Neural cell (in vitro differentiated cells): Measurements from ENCODE around the gene EEF1AKMT2. TPM values are rescaled to one million over a fixed set of nuclear protein-coding genes. Genes with fewer than 3 reads are reported as not detected.

Experiments
- H2AFZ ChIP-seq: fragments of 200-600, 300-800 bp; sonication (generic), shearing (Covaris generic); 2 replicates; pipeline ENCODE4 v1.6.0; 2014; ENCODE audit warnings: low read depth, mild to moderate bottlenecking, antibody characterized with exemption, low read length, moderate library complexity
- H3F3A ChIP-seq: fragments of 200-600 bp; shearing (Covaris generic); 2 replicates; pipeline ENCODE4 v1.6.1; 2016; ENCODE audit warnings: mild to moderate bottlenecking, moderate library complexity, mixed read lengths, antibody characterized with exemption, low read length; ENCODE audit not compliant: insufficient read depth, poor library complexity, severe bottlenecking
- H3K27ac ChIP-seq: fragments of 200-600, 300-800 bp; sonication (generic), shearing (Covaris generic); 2 replicates; pipeline ENCODE4 v1.5.1; 2014; ENCODE audit warnings: mild to moderate bottlenecking, low read length, moderate library complexity
- H3K27me3 ChIP-seq: fragments of 300-800, 200-600 bp; sonication (generic), shearing (Covaris generic); 2 replicates; pipeline ENCODE4 v1.6.0; 2014; ENCODE audit warnings: mild to moderate bottlenecking, low read depth, low read length, moderate library complexity; ENCODE audit not compliant: insufficient read depth
- H3K36me3 ChIP-seq: fragments of 300-800, 200-600 bp; sonication (generic), shearing (Covaris generic); 2 replicates; pipeline ENCODE4 v1.5.1; 2014; ENCODE audit warnings: mild to moderate bottlenecking, antibody characterized with exemption, low read length, moderate library complexity; ENCODE audit not compliant: insufficient read depth
- H3K4me2 ChIP-seq: fragments of 300-800, 200-600 bp; sonication (generic), shearing (Covaris generic); 2 replicates; pipeline ENCODE4 v1.6.0; 2014; ENCODE audit warnings: mild to moderate bottlenecking, low read length
- H3K4me3 ChIP-seq: fragments of 300-800, 200-600 bp; sonication (generic), shearing (Covaris generic); 2 replicates; pipeline ENCODE4 v1.5.1; 2014; ENCODE audit warnings: mild to moderate bottlenecking, low read length, moderate library complexity
- H3K79me2 ChIP-seq: fragments of 200-600 bp; shearing (Covaris generic); replicated peaks from 2 replicates; pipeline ENCODE4 v1.6.0; 2014; ENCODE audit warnings: mild to moderate bottlenecking, low read length, moderate library complexity; ENCODE audit not compliant: insufficient read depth
- H3K9ac ChIP-seq: fragments of 300-800, 200-600 bp; sonication (generic), shearing (Covaris generic); 2 replicates; pipeline ENCODE4 v1.6.1; 2016; ENCODE audit warnings: mild to moderate bottlenecking, low read length, mixed read lengths
- H3K9me2 ChIP-seq: fragments of 200-600 bp; shearing (Covaris generic); 2 replicates; pipeline ENCODE4 v1.6.1; 2016; ENCODE audit warnings: mild to moderate bottlenecking, low read length, mixed read lengths; ENCODE audit not compliant: insufficient read depth
- H3K9me3 ChIP-seq: fragments of 200-600, 300-800 bp; sonication (generic), shearing (Covaris generic); 2 replicates; pipeline ENCODE4 v1.6.1; 2016; ENCODE audit warnings: mild to moderate bottlenecking, mixed run types, low read length, moderate library complexity, mixed read lengths
- H4K20me1 ChIP-seq: fragments of 200-600 bp; shearing (Covaris generic); 2 replicates; pipeline ENCODE4 v1.6.1; 2016; ENCODE audit warnings: mild to moderate bottlenecking, mixed run types; ENCODE audit not compliant: insufficient read depth
- EP300 ChIP-seq: fragments of 450-650 bp; conservative IDR thresholded peaks from 2 replicates; pipeline ENCODE4 v1.6.1; 2014; ENCODE audit warnings: antibody characterized with exemption, mild to moderate bottlenecking, moderate library complexity; ENCODE audit not compliant: poor library complexity, severe bottlenecking
- EZH2 ChIP-seq: fragments of 200-600, 300-800 bp; shearing (Covaris generic), sonication (generic); IDR thresholded peaks from 2 replicates; pipeline ENCODE4 v1.6.1; 2014; ENCODE audit warnings: antibody characterized with exemption, low read length, borderline replicate concordance, mild to moderate bottlenecking; ENCODE audit not compliant: insufficient read depth, poor library complexity, severe bottlenecking
- MXI1 ChIP-seq: fragments of 450-650 bp; conservative IDR thresholded peaks from 2 replicates; pipeline ENCODE4 v1.6.1; 2014; ENCODE audit warnings: antibody characterized with exemption, mild to moderate bottlenecking; ENCODE audit not compliant: poor library complexity, severe bottlenecking
- POLR2AphosphoS5 ChIP-seq: IDR thresholded peaks from 2 replicates; pipeline ENCODE4 v1.6.1; 2012
- RAD21 ChIP-seq: fragments of 450-650 bp; conservative IDR thresholded peaks from 2 replicates; pipeline ENCODE4 v1.6.1; 2014; ENCODE audit warnings: antibody characterized with exemption, mild to moderate bottlenecking, moderate library complexity
- SMC3 ChIP-seq: fragments of 450-650 bp; conservative IDR thresholded peaks from 2 replicates; pipeline ENCODE4 v1.6.1; 2014; ENCODE audit warnings: antibody characterized with exemption, mild to moderate bottlenecking, moderate library complexity; ENCODE audit not compliant: poor library complexity
- TAF1 ChIP-seq: IDR thresholded peaks from 2 replicates; pipeline ENCODE4 v1.6.1; 2012; ENCODE audit warnings: low read depth
- polyA plus RNA-seq: library from polyadenylated mRNA; depleted of rRNA; stranded (reverse); fragments of >200 nt; gene quantifications from 2 replicates; pipeline ENCODE4 v1.2.3, GENCODE V29; 2014
- TF ChIP-seq, protein P1 (sequence below): IDR thresholded peaks from 2 replicates; pipeline ENCODE4 v1.6.1; 2012; ENCODE audit warnings: borderline replicate concordance
- TF ChIP-seq, protein P2 (sequence below): fragments of 450-650 bp; IDR thresholded peaks from 2 replicates; pipeline ENCODE4 v1.5.1; 2014; ENCODE audit warnings: antibody characterized with exemption, mild to moderate bottlenecking, moderate library complexity; ENCODE audit not compliant: poor library complexity, severe bottlenecking

EEF1AKMT2 gene
- polyA plus RNA-seq, 1 donor from 2014 or later, result 63.7 TPM

- H3K9me3 ChIP-seq, result no peaks in the 10 kb centered on the region
- no peaks in the 10 kb centered on the region for H3K36me3 ChIP-seq
- peaks cover 4% of the 10 kb centered on the region for H4K20me1 ChIP-seq
- H3K27ac ChIP-seq, result no peak overlapping the region
- no peak overlapping the region for H3K4me2 ChIP-seq
- TF ChIP-seq TAF1 (no peak), MXI1 (no peak), EZH2 (no peak), SMC3 (no peak), EP300 (no peak), POLR2AphosphoS5 (no peak)
- TF ChIP-seq, protein P1, sequence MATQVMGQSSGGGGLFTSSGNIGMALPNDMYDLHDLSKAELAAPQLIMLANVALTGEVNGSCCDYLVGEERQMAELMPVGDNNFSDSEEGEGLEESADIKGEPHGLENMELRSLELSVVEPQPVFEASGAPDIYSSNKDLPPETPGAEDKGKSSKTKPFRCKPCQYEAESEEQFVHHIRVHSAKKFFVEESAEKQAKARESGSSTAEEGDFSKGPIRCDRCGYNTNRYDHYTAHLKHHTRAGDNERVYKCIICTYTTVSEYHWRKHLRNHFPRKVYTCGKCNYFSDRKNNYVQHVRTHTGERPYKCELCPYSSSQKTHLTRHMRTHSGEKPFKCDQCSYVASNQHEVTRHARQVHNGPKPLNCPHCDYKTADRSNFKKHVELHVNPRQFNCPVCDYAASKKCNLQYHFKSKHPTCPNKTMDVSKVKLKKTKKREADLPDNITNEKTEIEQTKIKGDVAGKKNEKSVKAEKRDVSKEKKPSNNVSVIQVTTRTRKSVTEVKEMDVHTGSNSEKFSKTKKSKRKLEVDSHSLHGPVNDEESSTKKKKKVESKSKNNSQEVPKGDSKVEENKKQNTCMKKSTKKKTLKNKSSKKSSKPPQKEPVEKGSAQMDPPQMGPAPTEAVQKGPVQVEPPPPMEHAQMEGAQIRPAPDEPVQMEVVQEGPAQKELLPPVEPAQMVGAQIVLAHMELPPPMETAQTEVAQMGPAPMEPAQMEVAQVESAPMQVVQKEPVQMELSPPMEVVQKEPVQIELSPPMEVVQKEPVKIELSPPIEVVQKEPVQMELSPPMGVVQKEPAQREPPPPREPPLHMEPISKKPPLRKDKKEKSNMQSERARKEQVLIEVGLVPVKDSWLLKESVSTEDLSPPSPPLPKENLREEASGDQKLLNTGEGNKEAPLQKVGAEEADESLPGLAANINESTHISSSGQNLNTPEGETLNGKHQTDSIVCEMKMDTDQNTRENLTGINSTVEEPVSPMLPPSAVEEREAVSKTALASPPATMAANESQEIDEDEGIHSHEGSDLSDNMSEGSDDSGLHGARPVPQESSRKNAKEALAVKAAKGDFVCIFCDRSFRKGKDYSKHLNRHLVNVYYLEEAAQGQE, result no peak
- TF ChIP-seq, protein P2, sequence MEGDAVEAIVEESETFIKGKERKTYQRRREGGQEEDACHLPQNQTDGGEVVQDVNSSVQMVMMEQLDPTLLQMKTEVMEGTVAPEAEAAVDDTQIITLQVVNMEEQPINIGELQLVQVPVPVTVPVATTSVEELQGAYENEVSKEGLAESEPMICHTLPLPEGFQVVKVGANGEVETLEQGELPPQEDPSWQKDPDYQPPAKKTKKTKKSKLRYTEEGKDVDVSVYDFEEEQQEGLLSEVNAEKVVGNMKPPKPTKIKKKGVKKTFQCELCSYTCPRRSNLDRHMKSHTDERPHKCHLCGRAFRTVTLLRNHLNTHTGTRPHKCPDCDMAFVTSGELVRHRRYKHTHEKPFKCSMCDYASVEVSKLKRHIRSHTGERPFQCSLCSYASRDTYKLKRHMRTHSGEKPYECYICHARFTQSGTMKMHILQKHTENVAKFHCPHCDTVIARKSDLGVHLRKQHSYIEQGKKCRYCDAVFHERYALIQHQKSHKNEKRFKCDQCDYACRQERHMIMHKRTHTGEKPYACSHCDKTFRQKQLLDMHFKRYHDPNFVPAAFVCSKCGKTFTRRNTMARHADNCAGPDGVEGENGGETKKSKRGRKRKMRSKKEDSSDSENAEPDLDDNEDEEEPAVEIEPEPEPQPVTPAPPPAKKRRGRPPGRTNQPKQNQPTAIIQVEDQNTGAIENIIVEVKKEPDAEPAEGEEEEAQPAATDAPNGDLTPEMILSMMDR, result no peak
- no peak overlapping the region for H3K4me3 ChIP-seq
- no peaks in the 10 kb centered on the region for H3F3A ChIP-seq
- H3K79me2 ChIP-seq, result peaks cover 34% of the 10 kb centered on the region
- no peaks in the 10 kb centered on the region for H3K27me3 ChIP-seq
- no peak overlapping the region for H2AFZ ChIP-seq
- H3K9ac ChIP-seq, result no peak overlapping the region
- H3K9me2 ChIP-seq, result no peaks in the 10 kb centered on the region
Observed at GRCh38 chr10:124728830-124729661, 62.6 kb downstream of the EEF1AKMT2 start.

- Histone ChIP-seq H2AFZ (no peak overlapping the region), H3K79me2 (peaks cover 26% of the 10 kb centered on the region), H3K27ac (no peak overlapping the region), H3F3A (no peaks in the 10 kb centered on the region), H3K36me3 (no peaks in the 10 kb centered on the region), H4K20me1 (peaks cover 4% of the 10 kb centered on the region), H3K27me3 (no peaks in the 10 kb centered on the region), H3K9ac (no peak overlapping the region), H3K9me2 (no peaks in the 10 kb centered on the region), H3K4me2 (no peak overlapping the region), H3K9me3 (no peaks in the 10 kb centered on the region), H3K4me3 (no peak overlapping the region)
- TF ChIP-seq, protein P2, result no peak
- TF ChIP-seq RAD21, result no peak
- TF ChIP-seq POLR2AphosphoS5, result no peak
- TF ChIP-seq TAF1, result no peak
- no peak for TF ChIP-seq MXI1
- TF ChIP-seq EZH2, result no peak
- TF ChIP-seq EP300, result no peak
- TF ChIP-seq, protein P1, result no peak
- TF ChIP-seq SMC3, result no peak
Observed at GRCh38 chr10:124728071-124728829, 63.4 kb downstream of the EEF1AKMT2 start.
